Fibroblast of pulmonary artery (primary cell): Measurements from ENCODE around the gene FLT1.

Experiments used
- DNase-seq: peaks from one replicate; pipeline ENCODE4 v3.0.0-alpha.2; 2010; ENCODE audit warnings: low read depth
- H3K4me3 ChIP-seq: replicated peaks from 2 replicates; pipeline ENCODE4 v1.5.1; 2011; ENCODE audit warnings: low read depth, mild to moderate bottlenecking, control low read depth, low read length, moderate library complexity
- TF ChIP-seq, protein P1 (sequence below): IDR thresholded peaks from 2 replicates; pipeline ENCODE4 v1.5.1; 2011; ENCODE audit warnings: mild to moderate bottlenecking, control low read depth, low read length, inconsistent platforms; ENCODE audit errors: missing control alignments

FLT1 gene, protein sequence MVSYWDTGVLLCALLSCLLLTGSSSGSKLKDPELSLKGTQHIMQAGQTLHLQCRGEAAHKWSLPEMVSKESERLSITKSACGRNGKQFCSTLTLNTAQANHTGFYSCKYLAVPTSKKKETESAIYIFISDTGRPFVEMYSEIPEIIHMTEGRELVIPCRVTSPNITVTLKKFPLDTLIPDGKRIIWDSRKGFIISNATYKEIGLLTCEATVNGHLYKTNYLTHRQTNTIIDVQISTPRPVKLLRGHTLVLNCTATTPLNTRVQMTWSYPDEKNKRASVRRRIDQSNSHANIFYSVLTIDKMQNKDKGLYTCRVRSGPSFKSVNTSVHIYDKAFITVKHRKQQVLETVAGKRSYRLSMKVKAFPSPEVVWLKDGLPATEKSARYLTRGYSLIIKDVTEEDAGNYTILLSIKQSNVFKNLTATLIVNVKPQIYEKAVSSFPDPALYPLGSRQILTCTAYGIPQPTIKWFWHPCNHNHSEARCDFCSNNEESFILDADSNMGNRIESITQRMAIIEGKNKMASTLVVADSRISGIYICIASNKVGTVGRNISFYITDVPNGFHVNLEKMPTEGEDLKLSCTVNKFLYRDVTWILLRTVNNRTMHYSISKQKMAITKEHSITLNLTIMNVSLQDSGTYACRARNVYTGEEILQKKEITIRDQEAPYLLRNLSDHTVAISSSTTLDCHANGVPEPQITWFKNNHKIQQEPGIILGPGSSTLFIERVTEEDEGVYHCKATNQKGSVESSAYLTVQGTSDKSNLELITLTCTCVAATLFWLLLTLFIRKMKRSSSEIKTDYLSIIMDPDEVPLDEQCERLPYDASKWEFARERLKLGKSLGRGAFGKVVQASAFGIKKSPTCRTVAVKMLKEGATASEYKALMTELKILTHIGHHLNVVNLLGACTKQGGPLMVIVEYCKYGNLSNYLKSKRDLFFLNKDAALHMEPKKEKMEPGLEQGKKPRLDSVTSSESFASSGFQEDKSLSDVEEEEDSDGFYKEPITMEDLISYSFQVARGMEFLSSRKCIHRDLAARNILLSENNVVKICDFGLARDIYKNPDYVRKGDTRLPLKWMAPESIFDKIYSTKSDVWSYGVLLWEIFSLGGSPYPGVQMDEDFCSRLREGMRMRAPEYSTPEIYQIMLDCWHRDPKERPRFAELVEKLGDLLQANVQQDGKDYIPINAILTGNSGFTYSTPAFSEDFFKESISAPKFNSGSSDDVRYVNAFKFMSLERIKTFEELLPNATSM (N-terminal part only)

DNA sequence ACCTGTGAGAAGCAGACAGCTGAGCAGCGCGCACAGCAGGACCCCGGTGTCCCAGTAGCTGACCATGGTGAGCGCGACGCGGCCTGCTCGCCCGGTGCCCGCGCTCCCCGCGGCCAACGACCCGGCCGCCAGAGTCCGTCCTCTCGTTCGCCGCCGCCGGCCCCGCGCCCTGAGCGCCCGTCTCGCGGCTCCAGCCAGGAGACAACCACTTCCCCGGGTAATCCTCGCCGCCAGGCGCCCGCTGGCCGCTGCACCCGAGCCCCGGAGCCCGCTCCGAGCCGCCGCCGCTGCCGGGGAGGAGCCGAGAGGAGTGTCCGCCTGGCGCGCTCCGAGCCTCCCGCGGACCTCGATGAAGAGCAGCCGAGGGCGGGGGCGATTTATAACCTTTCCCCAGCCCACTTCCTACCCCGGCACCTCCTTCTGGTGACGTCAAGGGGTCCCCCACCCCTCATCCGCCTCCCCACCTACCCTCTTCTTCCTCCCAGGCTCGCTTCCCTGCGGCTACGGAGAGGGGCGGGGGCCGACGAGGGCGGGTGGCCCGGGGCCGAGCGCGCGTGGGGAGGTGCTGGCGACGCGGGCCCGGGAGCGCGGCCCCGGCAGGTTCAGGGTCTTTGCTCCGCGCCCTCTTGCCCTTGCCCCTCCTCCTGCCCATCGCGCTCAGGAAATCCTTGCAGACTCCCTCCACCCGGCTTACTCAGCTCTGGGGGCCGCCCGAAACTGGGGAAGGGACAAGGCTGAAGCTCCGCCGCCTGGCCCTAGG is at the start of gene FLT1:
Gene FLT1, minus strand, starts transcription at position 351 of the 760 bp plus-strand sequence. Its CDS starts 285 bp downstream, at position 66.
- TF ChIP-seq, protein P1, sequence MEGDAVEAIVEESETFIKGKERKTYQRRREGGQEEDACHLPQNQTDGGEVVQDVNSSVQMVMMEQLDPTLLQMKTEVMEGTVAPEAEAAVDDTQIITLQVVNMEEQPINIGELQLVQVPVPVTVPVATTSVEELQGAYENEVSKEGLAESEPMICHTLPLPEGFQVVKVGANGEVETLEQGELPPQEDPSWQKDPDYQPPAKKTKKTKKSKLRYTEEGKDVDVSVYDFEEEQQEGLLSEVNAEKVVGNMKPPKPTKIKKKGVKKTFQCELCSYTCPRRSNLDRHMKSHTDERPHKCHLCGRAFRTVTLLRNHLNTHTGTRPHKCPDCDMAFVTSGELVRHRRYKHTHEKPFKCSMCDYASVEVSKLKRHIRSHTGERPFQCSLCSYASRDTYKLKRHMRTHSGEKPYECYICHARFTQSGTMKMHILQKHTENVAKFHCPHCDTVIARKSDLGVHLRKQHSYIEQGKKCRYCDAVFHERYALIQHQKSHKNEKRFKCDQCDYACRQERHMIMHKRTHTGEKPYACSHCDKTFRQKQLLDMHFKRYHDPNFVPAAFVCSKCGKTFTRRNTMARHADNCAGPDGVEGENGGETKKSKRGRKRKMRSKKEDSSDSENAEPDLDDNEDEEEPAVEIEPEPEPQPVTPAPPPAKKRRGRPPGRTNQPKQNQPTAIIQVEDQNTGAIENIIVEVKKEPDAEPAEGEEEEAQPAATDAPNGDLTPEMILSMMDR: no peak

DNA sequence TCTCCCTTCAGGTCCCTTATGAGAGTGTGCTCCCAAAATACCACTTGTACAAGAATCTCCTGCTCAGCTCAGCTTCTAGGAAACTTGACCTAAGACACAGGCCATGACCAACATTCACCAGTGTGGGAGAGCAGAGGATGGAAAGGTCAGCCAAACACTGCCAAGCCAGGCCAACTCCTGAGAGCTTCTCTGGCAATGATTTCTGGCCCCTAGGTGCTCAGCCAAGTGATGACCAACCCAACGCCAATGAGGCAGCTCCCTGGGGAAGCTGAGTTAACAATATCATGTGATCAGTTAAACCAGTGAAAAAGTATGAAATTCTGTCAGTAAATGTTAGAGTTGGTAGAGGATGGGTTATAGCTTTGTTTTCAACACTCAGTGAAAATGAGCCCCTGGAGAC is 49.1 kb upstream of the FLT1 start:
- TF ChIP-seq, protein P1: no peak
- no peak overlapping the region for H3K4me3 ChIP-seq
- DNase-seq: no peak

More for the DNA sequence above, at the start of gene FLT1:
- peak; percentile 46 for DNase-seq
- H3K4me3 ChIP-seq: peak within 1 kb of the TSS; percentile 66

DNA sequence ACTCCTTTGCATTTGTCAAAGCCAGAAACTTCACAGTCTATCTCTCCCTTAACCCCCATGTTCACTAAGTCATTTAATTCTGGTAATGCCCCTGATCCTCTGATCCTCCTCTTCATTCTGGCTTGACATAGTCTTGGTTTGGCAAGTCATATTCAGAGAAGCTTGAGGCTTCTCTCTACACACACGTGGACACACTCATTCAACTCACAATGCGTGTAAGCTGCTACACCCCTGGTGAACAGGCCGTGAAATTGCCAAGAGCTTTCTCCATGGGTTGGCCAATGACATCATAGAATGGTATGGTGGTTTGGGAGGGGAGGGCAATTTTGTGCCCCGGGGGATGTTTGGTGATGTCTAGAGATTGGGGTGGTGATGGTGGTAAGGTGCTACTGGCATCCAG is 47.9 kb upstream of the FLT1 start:
- TF ChIP-seq, protein P1: no peak
- H3K4me3 ChIP-seq: no peak overlapping the region
- no peak for DNase-seq

DNA sequence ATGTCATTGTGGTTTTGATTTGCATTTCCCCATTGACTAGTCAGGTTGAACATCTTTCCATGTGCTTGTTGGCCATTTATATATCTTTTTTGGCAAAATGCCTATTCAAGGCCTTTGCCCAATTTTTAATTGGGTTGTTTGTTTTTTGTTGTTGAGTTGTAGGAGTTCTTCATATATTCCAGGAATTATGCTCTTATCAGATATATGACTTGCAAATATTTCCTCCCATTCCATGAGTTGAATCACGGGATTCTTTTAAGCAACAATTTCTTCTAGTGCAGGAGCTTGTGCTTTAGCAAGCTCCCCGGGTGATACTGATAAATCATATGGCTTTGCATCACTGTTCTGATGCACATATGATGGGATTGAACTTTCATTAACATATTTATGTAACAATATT is 47.0 kb upstream of the FLT1 start:
- peak; percentile 82 for DNase-seq
- TF ChIP-seq, protein P1: no peak

DNA sequence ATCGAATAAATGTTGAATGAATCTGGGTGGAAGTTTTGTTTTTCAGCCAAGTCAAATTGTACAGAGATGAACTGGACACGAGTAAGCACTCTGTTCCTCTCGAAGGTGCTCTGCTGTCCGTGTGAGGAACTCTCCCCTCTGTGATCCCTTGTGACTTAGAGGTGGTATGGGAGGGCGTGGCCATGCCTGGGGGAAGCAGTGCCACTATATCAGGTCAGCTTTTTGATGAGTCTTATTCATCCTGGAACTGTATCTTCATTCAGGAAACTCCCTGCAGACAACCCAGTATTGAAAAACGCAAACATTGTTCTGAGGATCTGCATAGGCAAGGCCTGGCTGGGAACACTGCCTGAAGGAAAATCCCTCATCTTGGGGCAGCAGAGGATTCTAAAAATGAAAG is 45.7 kb upstream of the FLT1 start:
- DNase-seq: peak; percentile 61
- no peak overlapping the region for H3K4me3 ChIP-seq
- TF ChIP-seq, protein P1: no peak

More for the DNA sequence above, 47.0 kb upstream of the FLT1 start:
- H3K4me3 ChIP-seq: no peak overlapping the region

DNA sequence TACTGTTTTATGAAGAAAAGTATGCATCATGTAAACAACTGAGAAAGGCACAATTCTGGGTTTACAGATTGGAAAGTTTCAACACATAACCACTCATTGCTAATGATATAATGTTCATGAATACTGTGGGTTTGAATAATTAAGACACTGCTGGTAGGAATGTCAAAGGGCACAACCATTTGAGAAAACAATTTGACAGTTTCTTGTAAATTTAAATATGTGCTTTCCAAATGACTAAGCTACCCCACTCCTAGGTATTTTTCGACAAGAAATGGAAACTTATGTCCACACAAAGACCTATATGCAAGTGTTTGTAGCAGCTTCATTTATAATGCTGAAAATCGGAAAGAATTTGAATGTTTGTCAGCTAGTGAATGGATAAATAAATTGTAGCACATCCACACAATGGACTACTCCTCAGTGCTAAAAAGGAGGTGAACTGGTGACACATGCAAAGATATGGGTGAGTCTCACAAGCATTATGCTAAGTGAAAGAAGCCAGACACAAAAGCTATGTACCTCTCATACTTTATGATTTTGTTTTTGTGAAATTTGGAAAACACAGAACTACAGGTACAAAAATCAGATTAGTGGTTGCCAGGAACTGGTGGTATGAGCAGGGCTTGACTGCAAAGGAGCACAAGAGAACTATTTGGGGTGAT is 44.8 kb upstream of the FLT1 start:
- DNase-seq: no peak
- TF ChIP-seq, protein P1: no peak
- no peak overlapping the region for H3K4me3 ChIP-seq
